HG03521 (cell line): ENCODE data around the gene FOXP1.

Experiments
- ATAC-seq: cut with Tn5 transposase; IDR thresholded peaks from one replicate; pipeline ENCODE4 v1.9.1; 2021; ENCODE audit warnings: mild to moderate bottlenecking, moderate library complexity; ENCODE audit not compliant: unreplicated experiment

Gene FOXP1

GRCh38 chr3:71384837-71385716, 198.5 kb downstream of the FOXP1 start:
- ATAC-seq: no peak

- no peak for ATAC-seq
Observed at GRCh38 chr3:71384388-71384787, 199.1 kb downstream of the FOXP1 start.

- ATAC-seq: no peak
Observed at GRCh38 chr3:71380096-71380495, 203.4 kb downstream of the FOXP1 start.

- no peak for ATAC-seq
Observed at GRCh38 chr3:71378509-71378908, 205.0 kb downstream of the FOXP1 start.

- no peak for ATAC-seq
Observed at GRCh38 chr3:71376911-71377310, 206.6 kb downstream of the FOXP1 start.

GRCh38 chr3:71376503-71376902, 207.0 kb downstream of the FOXP1 start:
- ATAC-seq: no peak

GRCh38 chr3:71374582-71374981, 208.9 kb downstream of the FOXP1 start:
- ATAC-seq: no peak

GRCh38 chr3:71372911-71373637, 210.5 kb downstream of the FOXP1 start:
- no peak for ATAC-seq

GRCh38 chr3:71372241-71372768, 211.2 kb downstream of the FOXP1 start:
- ATAC-seq: no peak

- no peak for ATAC-seq
Observed at GRCh38 chr3:71371282-71371681, 212.2 kb downstream of the FOXP1 start.

GRCh38 chr3:71370467-71370866, 213.1 kb downstream of the FOXP1 start:
- no peak for ATAC-seq

- no peak for ATAC-seq
Observed at GRCh38 chr3:71369701-71370391, 213.7 kb downstream of the FOXP1 start.

GRCh38 chr3:71366988-71367604, 216.4 kb downstream of the FOXP1 start:
- no peak for ATAC-seq

GRCh38 chr3:71361334-71361890, 222.1 kb downstream of the FOXP1 start:
- ATAC-seq: no peak

GRCh38 chr3:71360764-71361163, 222.8 kb downstream of the FOXP1 start:
- ATAC-seq: peak; percentile 67

- peak; percentile 23 for ATAC-seq
Observed at GRCh38 chr3:71360180-71360579, 223.3 kb downstream of the FOXP1 start.

- ATAC-seq: no peak
Observed at GRCh38 chr3:71358243-71358642, 225.3 kb downstream of the FOXP1 start.

- no peak for ATAC-seq
Observed at GRCh38 chr3:71356265-71356664, 227.3 kb downstream of the FOXP1 start.

- ATAC-seq: no peak
Observed at GRCh38 chr3:71355862-71356261, 227.7 kb downstream of the FOXP1 start.

- ATAC-seq: no peak
Observed at GRCh38 chr3:71355037-71355436, 228.5 kb downstream of the FOXP1 start.
